Measurements from ENCODE around the gene HES5. TPM values are rescaled to one million over a fixed set of nuclear protein-coding genes. Genes with fewer than 3 reads are reported as not detected.
"Not testable (repeated sequence)": the region's sequence is repeated elsewhere in the genome, so short reads cannot be mapped to it uniquely, and the experiment has no call there.

HES5 gene
- total RNA-seq: not detected
- not detected for polyA plus RNA-seq
- total RNA-seq: not detected

- no peaks in the 10 kb centered on the region for H3K9me3 ChIP-seq (ENCODE audit: control insufficient read depth in 2 of 3, low read length in 3 of 3)
- peaks cover 22 to 23% of the 10 kb centered on the region in 2 donors for H3K4me1 ChIP-seq (ENCODE audit: control insufficient read depth in 2 of 2, insufficient read depth in 2 of 2, low read length in 2 of 2)
- peaks cover 0 to 48% (median 2%) of the 10 kb centered on the region in 5 donors for H3K27me3 Mint-ChIP-seq
- no peaks in the 10 kb centered on the region for H3K36me3 Mint-ChIP-seq
- peaks cover 0 to 4% (median 0%) of the 10 kb centered on the region in 3 experiments for H3K36me3 ChIP-seq (ENCODE audit: control insufficient read depth in 2 of 3, insufficient read depth in 3 of 3, low read length in 3 of 3)
- ATAC-seq: no peak
- DNase-seq: peak in 1 of 9 donors; percentile 34
- peaks cover 4 to 10% of the 10 kb centered on the region in 2 donors for H3K27me3 ChIP-seq (ENCODE audit: control insufficient read depth in 2 of 2, insufficient read depth in 2 of 2, low read length in 2 of 2)
- POLR2A ChIA-PET: interaction anchor here (0.5 to 13.2 kb wide), 2 partner anchors 14 to 990 kb away, joined by 3 to 294 read pairs; no protein-coding TSS in a partner anchor
- H3K27ac ChIP-seq (ENCODE audit: low read depth, low read length): no peak within 1 kb of the TSS
- H3K9me3 Mint-ChIP-seq: no peaks in the 10 kb centered on the region
- intact Hi-C loops (cut with micrococcal nuclease): loop anchor here (5.0 to 10.0 kb wide), 4 partner anchors 235 to 1095 kb away; partner anchors contain the start of genes CALML6 (in 1 of the 2), NADK (in 1 of the 2), TMEM52 (in 1 of the 2) and TPRG1L (in 1 of the 2)
- H3K4me1 Mint-ChIP-seq: peaks cover 13 to 25% (median 18%) of the 10 kb centered on the region in 7 donors
- peak within 1 kb of the TSS; percentile 53 to 93 (median 77) for H3K4me3 Mint-ChIP-seq
- peak within 1 kb of the TSS; percentile 13 for H3K4me3 ChIP-seq (ENCODE audit: low read length)
- H3K27ac Mint-ChIP-seq: peak within 1 kb of the TSS in 1 of 9 donors; percentile 38
- CTCF ChIA-PET: no interaction called here
Measured at GRCh38 chr1:2529784-2530512, at the start of gene HES5. Gene HES5 (minus strand): TSS chr1:2530263. CDS start chr1:2530164, 99 bp downstream.

GRCh38 chr1:2578758-2579118, 48.7 kb upstream of the HES5 start:
- DNase-seq (no peak), ATAC-seq (no peak)
- H3K4me3 ChIP-seq (ENCODE audit: low read length): peak overlapping the region; percentile 58
- Mint-ChIP-seq H3K36me3 (peaks cover 0 to 26% (median 4%) of the 10 kb centered on the region in 5 donors), H3K9me3 (peaks cover 0 to 10% (median 3%) of the 10 kb centered on the region in 11 donors), H3K27me3 (no peaks in the 10 kb centered on the region), H3K4me3 (peak overlapping the region; percentile 54 to 84 (median 76)), H3K27ac (peak overlapping the region; percentile 88 to 99 (median 96)), H3K4me1 (peaks cover 31 to 75% (median 58%) of the 10 kb centered on the region in 7 donors)
- H3K9me3 ChIP-seq (ENCODE audit: control insufficient read depth in 2 of 3, low read length in 3 of 3): peaks cover 0 to 6% (median 0%) of the 10 kb centered on the region in 3 experiments
- H3K27me3 ChIP-seq (ENCODE audit: control insufficient read depth in 2 of 2, insufficient read depth in 2 of 2, low read length in 2 of 2): no peaks in the 10 kb centered on the region
- intact Hi-C loops (cut with micrococcal nuclease): loop anchor here (1.0 kb wide), 6 partner anchors 8 to 262 kb away; partner anchors contain the start of genes TNFRSF14 (in 2 of the 2), PANK4 (in 1 of the 2) and PRXL2B (in 1 of the 2)
- H3K4me1 ChIP-seq (ENCODE audit: control insufficient read depth in 2 of 2, insufficient read depth in 2 of 2, low read length in 2 of 2): peaks cover 25 to 40% of the 10 kb centered on the region in 2 donors
- ChIA-PET POLR2A (interaction anchor here (0.7 to 12.2 kb wide), 8 partner anchors 8 to 348 kb away, joined by 3 to 253 read pairs (median 5); partner anchors contain the start of genes PANK4, PRXL2B and TNFRSF14), CTCF (interaction anchor here (1.0 to 2.6 kb wide), 3 partner anchors 16 to 23 kb away, joined by 3 to 13 read pairs (median 4); partner anchors contain the start of gene TNFRSF14)
- no peaks in the 10 kb centered on the region for H3K36me3 ChIP-seq (ENCODE audit: control insufficient read depth in 2 of 3, insufficient read depth in 3 of 3, low read length in 3 of 3)
- H3K27ac ChIP-seq (ENCODE audit: low read depth, low read length): peak overlapping the region; percentile 98

DNA sequence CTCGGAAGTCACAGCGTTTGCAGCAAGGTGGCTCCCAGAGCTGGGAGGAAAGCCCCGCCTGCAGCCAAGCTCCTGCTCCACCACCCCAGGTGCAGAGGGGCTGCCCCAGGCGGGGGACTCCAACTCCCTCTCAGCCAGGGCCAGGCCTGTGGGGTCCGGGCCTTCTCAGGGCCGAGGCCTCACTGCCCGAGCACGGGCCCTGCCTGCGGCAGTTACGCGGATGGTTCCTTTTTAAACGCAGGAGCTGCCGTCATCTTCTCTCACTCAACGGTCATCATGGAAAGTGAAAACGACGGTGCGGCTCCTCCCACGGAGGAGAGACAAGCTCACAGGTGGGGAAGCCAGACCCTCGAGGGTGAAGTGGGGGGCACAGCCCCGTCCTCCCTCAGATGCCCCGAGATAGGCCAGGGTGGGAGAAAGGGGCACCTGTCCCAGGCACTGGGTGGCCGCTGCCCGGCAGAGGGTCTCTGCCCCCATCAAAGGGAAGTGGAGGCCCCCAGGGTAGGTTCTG, 47.6 kb upstream of the HES5 start:
- Mint-ChIP-seq H3K36me3 (peaks cover 0 to 34% (median 8%) of the 10 kb centered on the region in 5 donors), H3K27ac (peak overlapping the region; percentile 88 to 99 (median 96)), H3K4me1 (peaks cover 30 to 72% (median 59%) of the 10 kb centered on the region in 7 donors), H3K9me3 (peaks cover 3 to 20% (median 9%) of the 10 kb centered on the region in 11 donors), H3K4me3 (peak overlapping the region; percentile 54 to 84 (median 78))
- intact Hi-C loops (cut with micrococcal nuclease): loop anchor here (1.0 kb wide), 7 partner anchors 8 to 263 kb away; partner anchors contain the start of genes TNFRSF14 (in 2 of the 2), PANK4 (in 1 of the 2) and PRXL2B (in 1 of the 2)
- not testable (repeated sequence) for H3K9me3 ChIP-seq (ENCODE audit: control insufficient read depth in 2 of 3, low read length in 3 of 3); H3K27me3 Mint-ChIP-seq; H3K27me3 ChIP-seq (ENCODE audit: control insufficient read depth in 2 of 2, insufficient read depth in 2 of 2, low read length in 2 of 2); H3K36me3 ChIP-seq (ENCODE audit: control insufficient read depth in 2 of 3, insufficient read depth in 3 of 3, low read length in 3 of 3)
- POLR2A ChIA-PET: interaction anchor here (0.7 to 12.2 kb wide), 8 partner anchors 9 to 768 kb away, joined by 3 to 253 read pairs (median 5); partner anchors contain the start of genes PANK4, PRXL2B and TNFRSF14
- DNase-seq (peak in 4 of 9 donors; percentile 23 to 72 (median 31)), ATAC-seq (peak; percentile 46)
- Histone ChIP-seq H3K4me1 (ENCODE audit: control insufficient read depth in 2 of 2, insufficient read depth in 2 of 2, low read length in 2 of 2) (peaks cover 20 to 33% of the 10 kb centered on the region in 2 donors), H3K27ac (ENCODE audit: low read depth, low read length) (peak overlapping the region; percentile 98), H3K4me3 (ENCODE audit: low read length) (peak overlapping the region; percentile 58)
- CTCF ChIA-PET: interaction anchor here (0.6 to 2.6 kb wide), 4 partner anchors 15 to 847 kb away, joined by 3 to 13 read pairs (median 5); partner anchors contain the start of gene TNFRSF14

- Histone ChIP-seq H3K36me3 (ENCODE audit: control insufficient read depth in 2 of 3, insufficient read depth in 3 of 3, low read length in 3 of 3) (no peaks in the 10 kb centered on the region), H3K9me3 (ENCODE audit: control insufficient read depth in 2 of 3, low read length in 3 of 3) (peaks cover 0 to 8% (median 0%) of the 10 kb centered on the region in 3 experiments), H3K4me1 (ENCODE audit: control insufficient read depth in 2 of 2, insufficient read depth in 2 of 2, low read length in 2 of 2) (peaks cover 20 to 33% of the 10 kb centered on the region in 2 donors), H3K27ac (ENCODE audit: low read depth, low read length) (peak overlapping the region; percentile 8), H3K27me3 (ENCODE audit: control insufficient read depth in 2 of 2, insufficient read depth in 2 of 2, low read length in 2 of 2) (no peaks in the 10 kb centered on the region), H3K4me3 (ENCODE audit: low read length) (no peak overlapping the region)
- intact Hi-C loops (cut with micrococcal nuclease): no loop called here
- Mint-ChIP-seq H3K27me3 (no peaks in the 10 kb centered on the region), H3K9me3 (peaks cover 3 to 23% (median 8%) of the 10 kb centered on the region in 11 donors), H3K4me1 (peaks cover 23 to 59% (median 48%) of the 10 kb centered on the region in 7 donors), H3K4me3 (peak overlapping the region in 3 of 10 donors; percentile 25 to 76 (median 35)), H3K36me3 (peaks cover 0 to 30% (median 8%) of the 10 kb centered on the region in 5 donors), H3K27ac (peak overlapping the region in 7 of 9 donors; percentile 43 to 96 (median 62))
- ChIA-PET CTCF (interaction anchor here (2.6 kb wide), 1 partner anchor 20 kb away, joined by 13 read pairs; the partner anchor contains the start of gene TNFRSF14), POLR2A (interaction anchor here (3.8 to 12.2 kb wide), 2 partner anchors 14 to 17 kb away, joined by 27 to 253 read pairs; partner anchors contain the start of gene TNFRSF14)
- DNase-seq (no peak), ATAC-seq (no peak)
Measured at GRCh38 chr1:2575801-2576663, 46.0 kb upstream of the HES5 start.

DNA sequence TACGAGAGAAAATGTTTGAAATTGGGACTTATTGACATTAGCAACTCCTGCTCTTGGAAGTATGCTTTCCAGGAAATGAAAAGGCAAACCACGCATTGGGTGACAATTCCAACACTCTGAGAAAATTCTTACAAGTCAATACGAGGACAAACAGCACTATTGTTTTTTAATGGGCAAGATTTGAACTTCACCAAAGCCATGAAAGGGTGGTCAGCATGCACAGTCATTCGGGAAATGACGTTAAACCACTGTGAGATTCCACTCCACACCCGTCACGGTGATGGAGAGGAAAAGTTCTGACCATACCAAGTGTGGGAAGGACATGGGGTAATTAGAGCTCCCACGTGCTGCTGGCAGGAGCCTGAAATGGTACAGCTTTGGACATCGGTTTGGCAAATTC, 44.3 kb upstream of the HES5 start:
- H3K4me1 Mint-ChIP-seq: peaks cover 20 to 45% (median 35%) of the 10 kb centered on the region in 7 donors
- Histone ChIP-seq H3K27me3 (ENCODE audit: control insufficient read depth in 2 of 2, insufficient read depth in 2 of 2, low read length in 2 of 2) (no peaks in the 10 kb centered on the region), H3K9me3 (ENCODE audit: control insufficient read depth in 2 of 3, low read length in 3 of 3) (peaks cover 0 to 8% (median 0%) of the 10 kb centered on the region in 3 experiments), H3K36me3 (ENCODE audit: control insufficient read depth in 2 of 3, insufficient read depth in 3 of 3, low read length in 3 of 3) (no peaks in the 10 kb centered on the region), H3K4me3 (ENCODE audit: low read length) (no peak overlapping the region), H3K4me1 (ENCODE audit: control insufficient read depth in 2 of 2, insufficient read depth in 2 of 2, low read length in 2 of 2) (peaks cover 20% of the 10 kb centered on the region in 2 donors), H3K27ac (ENCODE audit: low read depth, low read length) (no peak overlapping the region)
- H3K27ac Mint-ChIP-seq: no peak overlapping the region
- CTCF ChIA-PET: no interaction called here
- intact Hi-C loops (cut with micrococcal nuclease): no loop called here
- no peaks in the 10 kb centered on the region for H3K27me3 Mint-ChIP-seq
- no peak for DNase-seq
- peaks cover 3 to 25% (median 8%) of the 10 kb centered on the region in 11 donors for H3K9me3 Mint-ChIP-seq
- H3K4me3 Mint-ChIP-seq: no peak overlapping the region
- ATAC-seq: no peak
- POLR2A ChIA-PET: interaction anchor here (1.0 to 4.8 kb wide), 3 partner anchors 10 to 13 kb away, joined by 3 to 27 read pairs (median 26); partner anchors contain the start of gene PRXL2B
- H3K36me3 Mint-ChIP-seq: peaks cover 0 to 36% (median 8%) of the 10 kb centered on the region in 5 donors
